ENCODE measurements around the gene MTFMT. TPM values are rescaled to one million over a fixed set of nuclear protein-coding genes. Genes with fewer than 3 reads are reported as not detected.

MTFMT gene
- total and polyA plus RNA-seq, 2 of the 13 experiments (the other 11 are each of a cell fraction or from before 2014, with no cell fraction given): 9.9 to 23.2 TPM

- TF ChIP-seq ZNF597 (CRISPR knock-in tag; IDR thresholded peaks at IDR 0.05) (no peak), ATF7 (IDR thresholded peaks at IDR 0.05) (no peak), ATF7 (CRISPR knock-in tag; IDR thresholded peaks at IDR 0.05) (no peak), IKZF5 (CRISPR knock-in tag; IDR thresholded peaks at IDR 0.05) (no peak), ZNF792 (CRISPR knock-in tag; IDR thresholded peaks at IDR 0.05) (0 out of 2 replicates have a peak, but pooled peaks have one; percentile 49), ZNF275 (CRISPR knock-in tag; IDR thresholded peaks at IDR 0.05; ENCODE audit: borderline replicate concordance) (no peak), DMTF1 (CRISPR knock-in tag; IDR thresholded peaks at IDR 0.05) (no peak), FOXM1 (CRISPR knock-in tag; IDR thresholded peaks at IDR 0.05) (no peak), THYN1 (CRISPR knock-in tag; IDR thresholded peaks at IDR 0.05; ENCODE audit: borderline replicate concordance, low read depth) (no peak), TOPORS (CRISPR knock-in tag; IDR thresholded peaks at IDR 0.05) (no peak), ZBTB10 (CRISPR knock-in tag; IDR thresholded peaks at IDR 0.05; ENCODE audit: borderline replicate concordance) (no peak), ZBTB44 (CRISPR knock-in tag; IDR thresholded peaks at IDR 0.05) (no peak), ZNF143 (CRISPR knock-in tag; IDR thresholded peaks at IDR 0.05) (no peak), NR0B2 (CRISPR knock-in tag; IDR thresholded peaks at IDR 0.05) (no peak), MAZ (IDR thresholded peaks at IDR 0.05; ENCODE audit: borderline replicate concordance, low read depth, low read length) (no peak), MAZ (CRISPR knock-in tag; IDR thresholded peaks at IDR 0.05; ENCODE audit: low read depth) (no peak), GLI4 (CRISPR knock-in tag; IDR thresholded peaks at IDR 0.05; ENCODE audit: borderline replicate concordance) (no peak)
Measured at GRCh38 chr15:65054333-65055200, 25.1 kb upstream of the MTFMT start (continued).
